GM23338 (cell line): ENCODE data around the gene HS3ST1.

Experiments
- POLR2AphosphoS5 ChIP-seq: IDR thresholded peaks from 2 replicates; pipeline ENCODE4 v1.6.1; 2016; ENCODE audit warnings: antibody characterized with exemption, low read depth
- TF ChIP-seq, protein P1 (sequence below), 2 experiments: fragments of 200-600 bp in 1 of 2; sonication (generic) in 1 of 2; conservative IDR thresholded peaks; 2 replicates each; pipeline versions ENCODE4 v1.5.1 to v1.6.1; 2016 to 2017; ENCODE audit warnings: antibody characterized with exemption in 2 of 2, low read depth in 2 of 2, mild to moderate bottlenecking in 2 of 2, moderate library complexity in 1 of 2

DNA sequence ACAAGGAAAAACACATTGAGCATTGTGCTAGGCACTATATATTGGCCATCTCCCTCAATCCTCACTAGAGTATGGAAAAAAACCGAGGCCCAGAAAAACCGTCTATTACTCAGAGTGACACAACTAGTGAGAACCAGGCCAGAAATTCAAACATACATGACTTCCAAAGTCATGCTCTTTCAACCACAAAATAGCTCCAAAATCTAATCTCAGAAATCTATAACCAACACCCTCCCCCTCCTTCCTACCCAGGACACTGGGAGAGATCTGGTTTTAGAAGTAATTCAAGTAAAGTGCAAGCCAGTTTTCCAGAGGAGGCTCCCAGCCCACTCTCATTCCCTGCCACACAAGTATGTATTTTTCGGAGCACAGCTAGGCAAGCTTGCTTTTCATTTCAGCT is 7.6 kb downstream of the HS3ST1 start:
- TF ChIP-seq, protein P1, sequence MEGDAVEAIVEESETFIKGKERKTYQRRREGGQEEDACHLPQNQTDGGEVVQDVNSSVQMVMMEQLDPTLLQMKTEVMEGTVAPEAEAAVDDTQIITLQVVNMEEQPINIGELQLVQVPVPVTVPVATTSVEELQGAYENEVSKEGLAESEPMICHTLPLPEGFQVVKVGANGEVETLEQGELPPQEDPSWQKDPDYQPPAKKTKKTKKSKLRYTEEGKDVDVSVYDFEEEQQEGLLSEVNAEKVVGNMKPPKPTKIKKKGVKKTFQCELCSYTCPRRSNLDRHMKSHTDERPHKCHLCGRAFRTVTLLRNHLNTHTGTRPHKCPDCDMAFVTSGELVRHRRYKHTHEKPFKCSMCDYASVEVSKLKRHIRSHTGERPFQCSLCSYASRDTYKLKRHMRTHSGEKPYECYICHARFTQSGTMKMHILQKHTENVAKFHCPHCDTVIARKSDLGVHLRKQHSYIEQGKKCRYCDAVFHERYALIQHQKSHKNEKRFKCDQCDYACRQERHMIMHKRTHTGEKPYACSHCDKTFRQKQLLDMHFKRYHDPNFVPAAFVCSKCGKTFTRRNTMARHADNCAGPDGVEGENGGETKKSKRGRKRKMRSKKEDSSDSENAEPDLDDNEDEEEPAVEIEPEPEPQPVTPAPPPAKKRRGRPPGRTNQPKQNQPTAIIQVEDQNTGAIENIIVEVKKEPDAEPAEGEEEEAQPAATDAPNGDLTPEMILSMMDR (conservative IDR thresholded peaks at IDR 0.05; ENCODE audit: low read depth in 2 of 2) = no peak
- TF ChIP-seq POLR2AphosphoS5 = no peak
